ENCODE results near the gene FOXL1. TPM values are rescaled to one million over a fixed set of nuclear protein-coding genes. Genes with fewer than 3 reads are reported as not detected.

The FOXL1 gene
- total and polyA plus RNA-seq, 2 of the 13 experiments (the other 11 are each of a cell fraction or from before 2014, with no cell fraction given) = not detected

DNA sequence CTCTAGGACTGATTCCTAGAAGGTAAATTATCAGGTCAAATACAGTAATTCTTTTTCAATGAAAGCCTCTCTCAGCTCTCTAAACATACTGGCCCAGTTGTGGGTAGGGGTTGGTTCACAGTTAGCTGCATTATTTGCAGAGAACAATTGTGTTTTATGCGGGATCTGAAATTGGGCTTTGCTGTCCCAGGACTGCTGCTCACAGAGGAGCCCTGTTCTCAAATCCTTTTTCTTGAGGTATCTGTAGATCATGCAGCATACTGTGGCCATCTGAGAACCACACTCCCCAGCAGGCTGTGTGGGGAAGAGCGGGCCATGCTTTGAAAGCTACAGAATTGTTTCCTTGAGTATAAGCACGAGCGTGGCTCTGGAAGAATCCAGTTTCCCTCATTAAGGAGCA, 40.9 kb upstream of the FOXL1 start:
- intact Hi-C loops (cut with micrococcal nuclease; ENCODE audit: unreplicated experiment) = no loop called here
- in situ Hi-C loops (cut with HindIII; ENCODE audit: extremely low pct_ligation_motif_present, low pct_unique_long_range_greater_than_20kb) = no loop called here

More for the DNA sequence above, 40.9 kb upstream of the FOXL1 start:
- ChIA-PET CTCF (ENCODE audit: low intra/inter-chr PET ratio, low total read pairs) (no interaction called here), POLR2A (no interaction called here)
- Histone ChIP-seq H2AFZ (ENCODE audit: low read length) (no peak overlapping the region), H3K4me2 (ENCODE audit: low read depth, low read length) (no peak overlapping the region), H3K9me3 (ENCODE audit: low read length) (no peaks in the 10 kb centered on the region), H3K79me2 (ENCODE audit: insufficient read depth, low read length) (no peaks in the 10 kb centered on the region), H3K9ac (ENCODE audit: insufficient read depth, low read depth, low read length) (no peak overlapping the region), H3K4me1 (ENCODE audit: insufficient read depth, low read length) (no peaks in the 10 kb centered on the region), H3K36me3 (replicated peaks in 1 of 2; ENCODE audit: control insufficient read depth in 1 of 2, insufficient read depth in 2 of 2, low read length in 2 of 2) (peaks cover 15 to 58% of the 10 kb centered on the region in 2 experiments), H4K20me1 (ENCODE audit: insufficient read depth, low read length) (no peaks in the 10 kb centered on the region), H3K4me3 (replicated peaks in 1 of 3; ENCODE audit: insufficient read depth in 1 of 3, low read depth in 2 of 3, low read length in 3 of 3) (no peak overlapping the region), H3K27ac (ENCODE audit: extremely low read length, insufficient read depth, low read length) (no peak overlapping the region), H3K27me3 (ENCODE audit: control insufficient read depth in 1 of 2, insufficient read depth in 2 of 2, low read length in 2 of 2) (no peaks in the 10 kb centered on the region)
- no peak for DNase-seq (ENCODE audit: low spot score)
- TF ChIP-seq ARNT2 (CRISPR knock-in tag; IDR thresholded peaks at IDR 0.05; ENCODE audit: low read depth) = no peak
- no peak for TF ChIP-seq ZNF570 (CRISPR knock-in tag; IDR thresholded peaks at IDR 0.05; ENCODE audit: borderline replicate concordance)
- TF ChIP-seq BRCA1 (CRISPR knock-in tag; IDR thresholded peaks at IDR 0.05) = no peak
- no peak for TF ChIP-seq ZNF543 (CRISPR knock-in tag; IDR thresholded peaks at IDR 0.05)
- no peak for TF ChIP-seq MEF2D (CRISPR knock-in tag; IDR thresholded peaks at IDR 0.05)
- no peak for TF ChIP-seq MTERF4 (CRISPR knock-in tag; IDR thresholded peaks at IDR 0.05)
- no peak for TF ChIP-seq ZNF30 (CRISPR knock-in tag; IDR thresholded peaks at IDR 0.05)
- no peak for TF ChIP-seq TSC22D2 (CRISPR knock-in tag; IDR thresholded peaks at IDR 0.05; ENCODE audit: borderline replicate concordance)
- no peak for TF ChIP-seq ZNF44 (CRISPR knock-in tag; IDR thresholded peaks at IDR 0.05)
- TF ChIP-seq, protein P1, sequence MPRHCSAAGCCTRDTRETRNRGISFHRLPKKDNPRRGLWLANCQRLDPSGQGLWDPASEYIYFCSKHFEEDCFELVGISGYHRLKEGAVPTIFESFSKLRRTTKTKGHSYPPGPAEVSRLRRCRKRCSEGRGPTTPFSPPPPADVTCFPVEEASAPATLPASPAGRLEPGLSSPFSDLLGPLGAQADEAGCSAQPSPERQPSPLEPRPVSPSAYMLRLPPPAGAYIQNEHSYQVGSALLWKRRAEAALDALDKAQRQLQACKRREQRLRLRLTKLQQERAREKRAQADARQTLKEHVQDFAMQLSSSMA (CRISPR knock-in tag; IDR thresholded peaks at IDR 0.05) = no peak
- TF ChIP-seq, protein P2, sequence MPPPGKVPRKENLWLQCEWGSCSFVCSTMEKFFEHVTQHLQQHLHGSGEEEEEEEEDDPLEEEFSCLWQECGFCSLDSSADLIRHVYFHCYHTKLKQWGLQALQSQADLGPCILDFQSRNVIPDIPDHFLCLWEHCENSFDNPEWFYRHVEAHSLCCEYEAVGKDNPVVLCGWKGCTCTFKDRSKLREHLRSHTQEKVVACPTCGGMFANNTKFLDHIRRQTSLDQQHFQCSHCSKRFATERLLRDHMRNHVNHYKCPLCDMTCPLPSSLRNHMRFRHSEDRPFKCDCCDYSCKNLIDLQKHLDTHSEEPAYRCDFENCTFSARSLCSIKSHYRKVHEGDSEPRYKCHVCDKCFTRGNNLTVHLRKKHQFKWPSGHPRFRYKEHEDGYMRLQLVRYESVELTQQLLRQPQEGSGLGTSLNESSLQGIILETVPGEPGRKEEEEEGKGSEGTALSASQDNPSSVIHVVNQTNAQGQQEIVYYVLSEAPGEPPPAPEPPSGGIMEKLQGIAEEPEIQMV (CRISPR knock-in tag; IDR thresholded peaks at IDR 0.05; ENCODE audit: low read depth) = no peak
- TF ChIP-seq ZNF564 (CRISPR knock-in tag; IDR thresholded peaks at IDR 0.05) = no peak
- TF ChIP-seq NCOA5 (CRISPR knock-in tag; IDR thresholded peaks at IDR 0.05) = no peak
- no peak for TF ChIP-seq GATA4 (IDR thresholded peaks at IDR 0.05; ENCODE audit: borderline replicate concordance, low read depth)
- TF ChIP-seq CEBPB (IDR thresholded peaks at IDR 0.05; ENCODE audit: borderline replicate concordance, low read depth, low read length) = no peak
- TF ChIP-seq ZNF264 (CRISPR knock-in tag; IDR thresholded peaks at IDR 0.05) = no peak
- TF ChIP-seq TGIF2 (CRISPR knock-in tag; IDR thresholded peaks at IDR 0.05) = no peak
- TF ChIP-seq NFKB2 (CRISPR knock-in tag; IDR thresholded peaks at IDR 0.05; ENCODE audit: borderline replicate concordance) = no peak
- 100% methylated on average over 4 of the region's 4 CpGs for WGBS (ENCODE audit: low lambda C conversion rate)
- FAIRE-seq = no peak
- no peak for ATAC-seq
- BruUV-seq (replicated peaks) = no TSS peak
